DOHH2 (cell line): Measurements from ENCODE around the gene ZNF253.
"Not testable (repeated sequence)": the region's sequence is repeated elsewhere in the genome, so short reads cannot be mapped to it uniquely, and the experiment has no call there.

Source experiments
- CTCF ChIP-seq: fragments of 200-600 bp; sonication (generic); IDR thresholded peaks from one replicate; pipeline ENCODE4 v1.5.1; 2014; ENCODE audit warnings: antibody characterized with exemption, mild to moderate bottlenecking, low read depth, low read length; ENCODE audit not compliant: poor library complexity, severe bottlenecking
- EZH2phosphoT487 ChIP-seq: fragments of 200-600 bp; sonication (generic); IDR thresholded peaks from 2 replicates; pipeline ENCODE4 v1.6.1; 2017; ENCODE audit warnings: borderline replicate concordance, mild to moderate bottlenecking, antibody characterized with exemption, low read length, moderate library complexity, mixed read lengths

DNA sequence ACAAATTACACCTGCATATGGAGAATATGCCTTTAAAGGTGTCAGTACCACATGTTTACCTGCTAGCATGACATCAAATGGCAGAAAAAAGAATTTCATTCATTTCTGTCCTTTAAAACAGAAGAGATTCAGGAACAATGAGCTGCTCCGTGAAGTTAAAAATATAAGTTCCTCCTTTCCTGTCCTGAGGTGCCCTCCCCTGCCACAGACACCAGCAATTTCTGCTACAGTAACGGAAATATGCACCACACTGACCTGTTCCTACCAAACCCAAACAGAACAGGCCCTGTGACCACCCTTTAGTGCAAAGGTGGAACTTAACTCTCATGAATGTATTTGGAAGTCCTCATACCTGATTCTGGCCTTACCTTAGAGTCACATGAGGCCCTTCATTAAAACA, 13.9 kb upstream of the ZNF253 start:
- not testable (repeated sequence) for TF ChIP-seq CTCF, EZH2phosphoT487
